ENCODE results near the gene AVPR2.

The AVPR2 gene

DNA sequence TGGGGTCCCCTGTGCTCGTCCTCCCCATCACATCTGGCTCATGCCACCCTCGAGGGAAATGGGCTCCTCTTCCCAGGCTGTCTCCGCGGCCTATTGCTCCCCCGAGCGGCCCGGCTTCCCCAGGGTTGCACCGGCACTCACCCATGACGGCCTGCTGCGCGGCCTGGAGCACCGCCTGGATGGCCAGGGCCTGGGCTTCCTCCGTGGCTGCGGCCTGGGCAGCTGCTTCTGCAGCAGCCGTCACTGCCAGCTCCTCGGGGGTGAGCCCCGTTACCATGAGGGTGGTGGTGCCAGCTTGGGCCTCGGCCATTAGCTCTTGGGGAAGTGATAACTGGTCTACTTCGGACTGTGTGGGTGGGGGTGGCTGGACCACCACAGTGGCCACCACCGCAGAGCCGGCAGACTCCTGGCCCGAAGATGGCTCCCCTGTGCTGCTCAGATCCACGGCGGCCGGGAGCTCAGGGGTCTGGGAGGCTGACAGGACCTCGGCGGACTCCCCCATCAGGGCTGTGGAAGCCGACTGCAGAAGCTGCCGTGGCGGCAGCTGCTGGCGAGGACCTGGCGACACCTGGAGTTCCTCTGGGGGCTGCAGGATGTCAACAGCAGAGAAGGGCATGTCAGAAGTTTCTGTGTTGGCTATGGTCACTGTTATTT, 48.0 kb downstream of the AVPR2 start:
- no peak for DNase-seq (ENCODE audit: low read depth)

DNA sequence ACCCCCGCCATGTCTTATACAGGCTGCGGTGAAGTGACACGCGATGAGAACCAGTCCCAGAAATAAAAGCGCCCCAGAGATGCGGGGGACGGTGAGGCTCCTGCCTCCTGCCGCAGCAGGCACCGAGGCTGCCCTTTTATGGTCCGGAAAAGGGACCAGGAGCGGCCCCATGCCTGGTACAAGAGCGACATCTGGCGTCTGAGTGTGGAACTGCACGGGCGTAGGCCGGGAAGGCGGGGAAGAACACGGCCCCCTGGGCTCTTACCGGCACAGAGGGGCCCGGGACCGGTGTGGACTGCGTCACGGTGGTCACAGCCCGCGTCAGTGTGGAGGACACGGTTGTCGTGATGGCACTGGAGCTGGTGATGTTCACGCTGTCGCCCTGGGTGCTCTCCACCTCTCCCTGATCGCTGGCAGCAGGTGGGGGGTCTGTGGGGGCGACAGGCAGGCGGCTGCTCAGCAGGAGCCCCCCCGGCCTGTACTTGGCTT, 48.9 kb downstream of the AVPR2 start:
- DNase-seq (ENCODE audit: low read depth), result peak; percentile 62

DNA sequence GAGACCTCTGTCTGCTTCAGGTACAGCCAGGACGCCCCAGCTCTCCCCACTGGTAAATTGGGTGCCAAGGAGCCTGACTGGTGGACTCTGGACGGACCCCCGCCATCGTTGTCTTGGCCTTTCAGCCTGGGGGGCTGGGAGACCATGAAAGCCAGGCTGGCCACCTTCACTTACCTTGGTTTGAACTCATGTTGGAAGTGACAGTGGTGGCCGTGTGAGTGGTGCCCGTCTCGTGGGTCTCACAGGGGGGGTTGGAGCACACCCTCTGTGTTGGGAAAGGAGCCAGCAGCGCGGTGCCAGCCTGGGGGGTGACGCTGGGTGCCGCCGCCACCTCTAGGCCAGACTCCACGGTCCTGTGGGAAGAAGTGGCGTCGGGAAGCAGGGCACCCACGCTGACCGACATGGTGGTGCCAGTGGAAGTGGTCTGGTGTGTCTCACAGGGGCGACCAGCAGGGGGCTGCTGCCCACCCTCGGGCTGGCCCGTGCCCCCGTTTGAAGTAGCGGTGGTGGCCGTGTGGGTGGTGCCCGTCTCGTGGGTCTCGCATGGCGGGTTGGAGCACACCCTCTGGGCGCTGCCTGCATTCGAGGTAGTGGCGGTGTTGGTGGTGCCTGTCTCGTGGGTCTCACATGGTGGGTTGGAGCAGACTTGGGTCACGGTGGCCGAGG, 49.6 kb downstream of the AVPR2 start:
- no peak for DNase-seq (ENCODE audit: low read depth)

DNA sequence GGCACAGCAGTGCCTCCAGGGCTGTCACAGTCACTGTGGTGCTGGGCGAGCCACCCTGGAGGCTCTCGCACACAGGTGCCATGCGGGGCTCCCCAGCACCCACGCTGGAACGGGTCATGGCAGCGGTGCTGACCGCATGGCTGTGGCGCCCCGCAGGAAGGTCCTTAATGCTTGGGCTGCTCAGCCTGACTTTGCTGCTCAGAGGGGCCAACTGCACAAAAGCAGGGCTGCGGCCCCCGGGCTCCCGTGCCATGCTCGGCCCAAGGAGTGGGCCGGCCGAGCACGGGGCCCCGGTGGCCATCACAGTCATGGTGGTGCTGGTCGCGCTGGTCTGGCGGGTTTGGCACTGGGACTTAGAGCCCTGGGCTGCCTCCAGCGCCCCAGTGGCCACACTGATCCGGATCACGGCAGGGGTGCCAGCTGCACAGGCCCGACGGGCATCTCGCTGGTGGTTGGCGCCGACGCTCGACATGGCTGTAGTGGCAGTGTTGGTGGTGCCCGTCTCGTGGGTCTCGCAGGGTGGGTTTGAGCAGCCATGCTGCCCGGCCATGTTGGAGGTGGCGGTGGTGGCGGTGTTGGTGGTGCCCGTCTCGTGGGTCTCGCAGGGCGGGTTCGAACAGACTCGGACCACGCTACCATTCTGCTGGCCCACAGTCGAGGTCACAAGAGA, 50.2 kb downstream of the AVPR2 start:
- no peak for DNase-seq (ENCODE audit: low read depth)

DNA sequence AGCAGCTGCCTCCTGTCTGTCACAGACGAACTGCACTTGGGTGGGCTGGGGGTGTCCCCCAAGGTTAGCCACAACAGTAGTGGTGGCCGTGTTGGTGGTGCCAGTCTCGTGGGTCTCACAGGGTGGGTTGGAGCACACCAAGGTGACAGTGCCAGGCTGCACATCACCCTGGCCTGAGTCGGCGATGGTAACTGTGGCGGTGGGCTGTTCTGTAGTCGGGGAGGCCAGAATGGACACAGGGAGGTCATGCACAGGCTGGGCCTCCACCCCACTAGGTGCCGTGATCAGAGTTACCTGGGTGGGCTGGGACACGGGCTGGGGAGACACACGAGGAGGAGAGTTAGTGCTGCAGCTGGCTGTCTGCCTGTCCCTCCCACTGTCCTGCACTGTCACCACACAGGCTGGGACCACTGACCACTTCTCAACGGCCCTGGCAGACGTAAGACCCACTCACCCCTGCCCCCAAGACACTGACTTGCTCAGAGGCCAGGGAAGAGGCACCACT, 50.8 kb downstream of the AVPR2 start:
- DNase-seq (ENCODE audit: low read depth), result no peak

DNA sequence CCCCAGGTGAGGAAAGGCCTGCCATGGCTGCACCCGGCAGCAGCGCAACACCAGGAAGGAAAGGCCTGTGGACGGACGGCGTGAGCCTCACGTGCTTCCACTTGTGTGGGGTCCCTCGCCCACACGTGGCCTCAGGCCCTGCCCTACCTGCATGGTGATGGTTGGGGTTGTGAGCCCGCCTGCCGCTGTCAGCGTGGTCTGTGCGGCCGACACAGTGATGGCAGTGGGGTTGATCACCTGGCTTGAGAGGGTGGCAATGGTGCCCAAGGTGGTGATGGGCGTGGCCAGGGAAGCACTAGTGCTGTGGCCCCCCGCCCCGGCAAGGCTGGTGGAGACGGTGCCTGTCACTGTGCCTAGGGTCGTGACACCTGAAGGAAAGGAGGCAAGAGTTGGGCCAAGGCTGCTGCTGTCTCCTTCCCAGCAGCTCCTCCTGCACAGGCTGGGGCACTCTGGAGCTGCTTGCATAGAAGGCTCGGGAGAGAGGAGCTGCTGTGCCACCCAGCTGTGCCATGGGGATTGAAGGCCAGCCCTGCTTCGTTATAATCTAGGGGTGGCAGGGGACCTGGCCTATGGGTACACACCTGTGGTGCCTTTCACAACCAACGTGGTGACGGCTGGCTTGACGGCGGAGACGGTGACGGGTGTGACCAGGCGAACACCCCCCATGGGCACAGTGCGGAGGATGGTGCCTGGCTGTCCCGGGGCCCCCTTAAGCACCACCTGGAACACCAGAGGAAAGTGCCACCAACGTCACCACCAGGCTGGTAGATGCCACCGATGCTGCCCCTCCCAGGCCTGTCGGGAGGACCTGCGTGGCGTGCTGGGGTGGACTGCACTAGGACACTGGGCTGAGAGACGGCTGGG, 51.8 kb downstream of the AVPR2 start:
- DNase-seq (ENCODE audit: low read depth), result no peak

Data from ELR (cell line).